GM19324 (cell line): ENCODE results near the gene MRPS26.
"Not testable (repeated sequence)": the region's sequence is repeated elsewhere in the genome, so short reads cannot be mapped to it uniquely, and the experiment has no call there.

Source experiments
- ATAC-seq: cut with Tn5 transposase; IDR thresholded peaks from one replicate; pipeline ENCODE4 v1.9.1; 2021; ENCODE audit warnings: mild to moderate bottlenecking, moderate library complexity; ENCODE audit not compliant: unreplicated experiment, low FRiP score

The MRPS26 gene

GRCh38 chr20:3045816-3046676, at the start of gene MRPS26:
Gene MRPS26 (plus strand): TSS chr20:3046052. CDS start chr20:3046069, 17 bp downstream.
- peak; percentile 92 for ATAC-seq

- no peak for ATAC-seq
These were observed 47.1 kb upstream of the MRPS26 start for GRCh38 chr20:2998728-2999127.

- ATAC-seq, result no peak
These were observed 44.9 kb upstream of the MRPS26 start for GRCh38 chr20:3000852-3001523.

- no peak for ATAC-seq
These were observed 42.4 kb upstream of the MRPS26 start for GRCh38 chr20:3003416-3003815.

GRCh38 chr20:3010985-3011723, 34.7 kb upstream of the MRPS26 start:
- no peak for ATAC-seq

- ATAC-seq, result no peak
These were observed 34.1 kb upstream of the MRPS26 start for GRCh38 chr20:3011752-3012151.

GRCh38 chr20:3013771-3014170, 32.1 kb upstream of the MRPS26 start:
- ATAC-seq, result no peak

- no peak for ATAC-seq
These were observed 31.7 kb upstream of the MRPS26 start for GRCh38 chr20:3014179-3014578.

GRCh38 chr20:3014662-3015061, 31.2 kb upstream of the MRPS26 start:
- no peak for ATAC-seq

- not testable (repeated sequence) for ATAC-seq
These were observed 30.6 kb upstream of the MRPS26 start for GRCh38 chr20:3015302-3015701.

GRCh38 chr20:3021327-3021726, 24.5 kb upstream of the MRPS26 start:
- no peak for ATAC-seq

- ATAC-seq, result no peak
These were observed 24.1 kb upstream of the MRPS26 start for GRCh38 chr20:3021777-3022176.

GRCh38 chr20:3022559-3023490, 23.0 kb upstream of the MRPS26 start:
- ATAC-seq, result not testable (repeated sequence)

- ATAC-seq, result no peak
These were observed 17.9 kb upstream of the MRPS26 start for GRCh38 chr20:3027987-3028386.

GRCh38 chr20:3031524-3032147, 14.2 kb upstream of the MRPS26 start:
- ATAC-seq, result no peak

GRCh38 chr20:3032624-3033023, 13.2 kb upstream of the MRPS26 start:
- ATAC-seq, result no peak

GRCh38 chr20:3037654-3038053, 8.2 kb upstream of the MRPS26 start:
- no peak for ATAC-seq

- no peak for ATAC-seq
These were observed 7.4 kb upstream of the MRPS26 start for GRCh38 chr20:3038454-3038853.

GRCh38 chr20:3039426-3039825, 6.4 kb upstream of the MRPS26 start:
- ATAC-seq, result no peak

- ATAC-seq, result no peak
These were observed 5.8 kb upstream of the MRPS26 start for GRCh38 chr20:3040086-3040485.
